WTC11 (cell line): Measurements from ENCODE around the gene SEPTIN1.

Experiments
- E2F5 ChIP-seq: sonication (generic); formaldehyde crosslinking; IDR thresholded peaks from 2 replicates; pipeline ENCODE4 v1.8.1; 2022; ENCODE audit warnings: mild to moderate bottlenecking, moderate library complexity, missing genetic modification reagents
- JUN ChIP-seq: sonication (generic); formaldehyde crosslinking; IDR thresholded peaks from 2 replicates; pipeline ENCODE4 v1.8.0; 2023; ENCODE audit warnings: mild to moderate bottlenecking, missing genetic modification reagents
- MXD4 ChIP-seq: fragments of 250-450 bp; sonication (Bioruptor Pico); IDR thresholded peaks from 2 replicates; pipeline ENCODE4 v1.8.0; 2021; ENCODE audit warnings: mild to moderate bottlenecking, moderate library complexity, borderline replicate concordance
- PREB ChIP-seq: sonication (generic); formaldehyde crosslinking; IDR thresholded peaks from 2 replicates; pipeline ENCODE4 v1.8.1; 2022; ENCODE audit warnings: mild to moderate bottlenecking, missing genetic modification reagents, moderate library complexity, borderline replicate concordance
- SP1 ChIP-seq: sonication (generic); formaldehyde crosslinking; conservative IDR thresholded peaks from 2 replicates; pipeline ENCODE4 v1.8.1; 2022; ENCODE audit warnings: missing genetic modification reagents
- TCF7 ChIP-seq: sonication (generic); formaldehyde crosslinking; IDR thresholded peaks from 2 replicates; pipeline ENCODE4 v1.8.0; 2022; ENCODE audit warnings: mild to moderate bottlenecking, low read depth, missing genetic modification reagents, moderate library complexity
- ZNF416 ChIP-seq: fragments of 250-450 bp; sonication (Bioruptor Pico); IDR thresholded peaks from 2 replicates; pipeline ENCODE4 v1.9.0; 2021; ENCODE audit warnings: mild to moderate bottlenecking, inconsistent platforms
- ZNF671 ChIP-seq: fragments of 250-450 bp; sonication (Bioruptor Pico); IDR thresholded peaks from 2 replicates; pipeline ENCODE4 v1.8.0; 2021; ENCODE audit warnings: mild to moderate bottlenecking
- TF ChIP-seq, protein P1 (sequence below): fragments of 200-600 bp; IDR thresholded peaks from 2 replicates; pipeline ENCODE4 v1.8.0; 2022; ENCODE audit warnings: antibody characterized with exemption
- TF ChIP-seq, protein P2 (sequence below): sonication (generic); formaldehyde crosslinking; conservative IDR thresholded peaks from 2 replicates; pipeline ENCODE4 v1.8.1; 2022; ENCODE audit warnings: mild to moderate bottlenecking, missing genetic modification reagents
- TF ChIP-seq, protein P3 (sequence below): sonication (generic); formaldehyde crosslinking; IDR thresholded peaks from 2 replicates; pipeline ENCODE4 v1.8.0; 2022; ENCODE audit warnings: mild to moderate bottlenecking, missing genetic modification reagents
- TF ChIP-seq, protein P4 (sequence below): sonication (generic); formaldehyde crosslinking; IDR thresholded peaks from 2 replicates; pipeline ENCODE4 v1.8.1; 2023; ENCODE audit warnings: mild to moderate bottlenecking, missing genetic modification reagents, moderate library complexity
- TF ChIP-seq, protein P5 (sequence below): sonication (generic); formaldehyde crosslinking; IDR thresholded peaks from 2 replicates; pipeline ENCODE4 v1.8.0; 2023; ENCODE audit warnings: missing genetic modification reagents
- TF ChIP-seq, protein P6 (sequence below): fragments of 250-450 bp; sonication (Bioruptor Pico); IDR thresholded peaks from 2 replicates; pipeline ENCODE4 v2.1.2; 2022; ENCODE audit warnings: mild to moderate bottlenecking, moderate library complexity

DNA sequence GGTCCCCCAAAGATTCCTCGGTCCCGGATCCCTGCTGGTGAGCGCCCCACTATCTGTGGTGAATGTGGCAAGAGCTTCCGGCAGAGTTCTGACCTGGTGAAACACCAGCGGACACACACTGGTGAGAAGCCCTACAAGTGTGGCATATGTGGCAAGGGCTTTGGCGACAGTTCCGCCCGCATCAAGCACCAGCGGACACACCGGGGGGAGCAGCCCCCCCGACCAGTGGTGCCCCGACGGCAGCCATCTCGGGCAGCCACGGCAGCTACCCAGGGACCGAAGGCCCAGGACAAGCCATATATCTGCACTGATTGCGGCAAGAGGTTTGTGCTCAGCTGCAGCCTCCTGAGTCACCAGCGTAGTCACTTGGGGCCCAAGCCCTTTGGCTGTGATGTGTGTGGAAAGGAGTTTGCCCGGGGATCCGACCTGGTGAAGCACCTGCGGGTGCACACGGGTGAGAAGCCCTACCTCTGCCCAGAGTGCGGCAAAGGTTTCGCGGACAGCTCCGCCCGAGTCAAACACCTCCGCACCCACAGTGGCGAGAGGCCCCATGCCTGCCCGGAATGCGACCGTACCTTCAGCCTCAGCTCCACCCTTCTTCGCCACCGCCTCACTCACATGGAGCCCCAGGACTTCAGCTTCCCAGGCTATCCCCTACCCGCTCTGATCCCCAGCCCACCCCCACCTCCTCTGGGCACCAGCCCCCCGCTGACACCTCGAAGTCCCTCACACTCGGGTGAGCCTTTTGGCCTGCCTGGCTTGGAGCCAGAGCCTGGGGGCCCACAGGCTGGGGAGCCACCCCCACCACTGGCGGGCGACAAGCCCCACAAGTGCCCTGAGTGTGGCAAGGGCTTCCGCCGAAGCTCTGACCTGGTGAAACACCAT lies 15.7 kb upstream of the SEPTIN1 start:
- TF ChIP-seq SP1 (CRISPR knock-in tag), result no peak
- no peak for TF ChIP-seq E2F5 (CRISPR knock-in tag)
- TF ChIP-seq, protein P1, sequence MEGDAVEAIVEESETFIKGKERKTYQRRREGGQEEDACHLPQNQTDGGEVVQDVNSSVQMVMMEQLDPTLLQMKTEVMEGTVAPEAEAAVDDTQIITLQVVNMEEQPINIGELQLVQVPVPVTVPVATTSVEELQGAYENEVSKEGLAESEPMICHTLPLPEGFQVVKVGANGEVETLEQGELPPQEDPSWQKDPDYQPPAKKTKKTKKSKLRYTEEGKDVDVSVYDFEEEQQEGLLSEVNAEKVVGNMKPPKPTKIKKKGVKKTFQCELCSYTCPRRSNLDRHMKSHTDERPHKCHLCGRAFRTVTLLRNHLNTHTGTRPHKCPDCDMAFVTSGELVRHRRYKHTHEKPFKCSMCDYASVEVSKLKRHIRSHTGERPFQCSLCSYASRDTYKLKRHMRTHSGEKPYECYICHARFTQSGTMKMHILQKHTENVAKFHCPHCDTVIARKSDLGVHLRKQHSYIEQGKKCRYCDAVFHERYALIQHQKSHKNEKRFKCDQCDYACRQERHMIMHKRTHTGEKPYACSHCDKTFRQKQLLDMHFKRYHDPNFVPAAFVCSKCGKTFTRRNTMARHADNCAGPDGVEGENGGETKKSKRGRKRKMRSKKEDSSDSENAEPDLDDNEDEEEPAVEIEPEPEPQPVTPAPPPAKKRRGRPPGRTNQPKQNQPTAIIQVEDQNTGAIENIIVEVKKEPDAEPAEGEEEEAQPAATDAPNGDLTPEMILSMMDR, result no peak
- TF ChIP-seq ZNF416 (CRISPR knock-in tag), result no peak
- TF ChIP-seq, protein P2, sequence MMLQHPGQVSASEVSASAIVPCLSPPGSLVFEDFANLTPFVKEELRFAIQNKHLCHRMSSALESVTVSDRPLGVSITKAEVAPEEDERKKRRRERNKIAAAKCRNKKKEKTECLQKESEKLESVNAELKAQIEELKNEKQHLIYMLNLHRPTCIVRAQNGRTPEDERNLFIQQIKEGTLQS, result no peak
- TF ChIP-seq TCF7 (CRISPR knock-in tag), result no peak
- TF ChIP-seq PREB (CRISPR knock-in tag), result no peak
- TF ChIP-seq, protein P3, sequence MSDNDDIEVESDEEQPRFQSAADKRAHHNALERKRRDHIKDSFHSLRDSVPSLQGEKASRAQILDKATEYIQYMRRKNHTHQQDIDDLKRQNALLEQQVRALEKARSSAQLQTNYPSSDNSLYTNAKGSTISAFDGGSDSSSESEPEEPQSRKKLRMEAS (CRISPR knock-in tag), result no peak
- TF ChIP-seq, protein P4, sequence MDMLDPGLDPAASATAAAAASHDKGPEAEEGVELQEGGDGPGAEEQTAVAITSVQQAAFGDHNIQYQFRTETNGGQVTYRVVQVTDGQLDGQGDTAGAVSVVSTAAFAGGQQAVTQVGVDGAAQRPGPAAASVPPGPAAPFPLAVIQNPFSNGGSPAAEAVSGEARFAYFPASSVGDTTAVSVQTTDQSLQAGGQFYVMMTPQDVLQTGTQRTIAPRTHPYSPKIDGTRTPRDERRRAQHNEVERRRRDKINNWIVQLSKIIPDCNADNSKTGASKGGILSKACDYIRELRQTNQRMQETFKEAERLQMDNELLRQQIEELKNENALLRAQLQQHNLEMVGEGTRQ (CRISPR knock-in tag), result no peak
- TF ChIP-seq MXD4, result no peak
- no peak for TF ChIP-seq ZNF671
- no peak for TF ChIP-seq JUN (CRISPR knock-in tag)
- TF ChIP-seq, protein P5, sequence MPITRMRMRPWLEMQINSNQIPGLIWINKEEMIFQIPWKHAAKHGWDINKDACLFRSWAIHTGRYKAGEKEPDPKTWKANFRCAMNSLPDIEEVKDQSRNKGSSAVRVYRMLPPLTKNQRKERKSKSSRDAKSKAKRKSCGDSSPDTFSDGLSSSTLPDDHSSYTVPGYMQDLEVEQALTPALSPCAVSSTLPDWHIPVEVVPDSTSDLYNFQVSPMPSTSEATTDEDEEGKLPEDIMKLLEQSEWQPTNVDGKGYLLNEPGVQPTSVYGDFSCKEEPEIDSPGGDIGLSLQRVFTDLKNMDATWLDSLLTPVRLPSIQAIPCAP (CRISPR knock-in tag), result no peak
- TF ChIP-seq, protein P6, sequence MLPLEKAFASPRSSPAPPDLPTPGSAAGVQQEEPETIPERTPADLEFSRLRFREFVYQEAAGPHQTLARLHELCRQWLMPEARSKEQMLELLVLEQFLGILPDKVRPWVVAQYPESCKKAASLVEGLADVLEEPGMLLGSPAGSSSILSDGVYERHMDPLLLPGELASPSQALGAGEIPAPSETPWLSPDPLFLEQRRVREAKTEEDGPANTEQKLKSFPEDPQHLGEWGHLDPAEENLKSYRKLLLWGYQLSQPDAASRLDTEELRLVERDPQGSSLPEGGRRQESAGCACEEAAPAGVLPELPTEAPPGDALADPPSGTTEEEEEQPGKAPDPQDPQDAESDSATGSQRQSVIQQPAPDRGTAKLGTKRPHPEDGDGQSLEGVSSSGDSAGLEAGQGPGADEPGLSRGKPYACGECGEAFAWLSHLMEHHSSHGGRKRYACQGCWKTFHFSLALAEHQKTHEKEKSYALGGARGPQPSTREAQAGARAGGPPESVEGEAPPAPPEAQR (CRISPR knock-in tag), result no peak
